Endothelial cell of umbilical vein (primary cell): ENCODE data around the gene CTSH. TPM values are rescaled to one million over a fixed set of nuclear protein-coding genes. Genes with fewer than 3 reads are reported as not detected.

Experiments
- BruUV-seq: library from RNA; stranded (reverse); fragments of 400-500 nt; replicated peaks from 2 replicates; lab custom pipeline; 2021; lab: Mats Ljungman, UMichigan
- CTCF ChIA-PET: fragments of 300-600, 350-600 bp; sonication (Branson Sonifier 250); formaldehyde crosslinking; loops from one replicate; lab custom pipeline; 2021; ENCODE audit warnings: antibody characterized with exemption, inconsistent platforms; lab: Charles Lee
- POLR2A ChIA-PET: fragments of 300-600, 350-600 bp; sonication (Branson Sonifier 250); formaldehyde crosslinking; loops from one replicate; lab custom pipeline; 2021; ENCODE audit warnings: antibody characterized with exemption, inconsistent platforms; lab: Charles Lee
- DNase-seq: peaks from one replicate; pipeline ENCODE4 v3.0.0-alpha.2; 2011; ENCODE audit warnings: low read depth, low spot score
- FAIRE-seq: peaks from 2 replicates; lab custom pipeline; 2011; peaks lifted over from hg19 to GRCh38; lab: Jason Lieb, UNC
- H2AFZ ChIP-seq: 2 replicates; pipeline ENCODE4 v1.6.0; 2012; ENCODE audit warnings: low read depth, low read length, control low read depth, inconsistent platforms
- H3K27ac ChIP-seq: 2 replicates; pipeline ENCODE4 v1.5.1; 2011; ENCODE audit warnings: low read depth, mild to moderate bottlenecking, control low read depth, low read length, moderate library complexity; ENCODE audit not compliant: insufficient read depth
- H3K27me3 ChIP-seq, 2 experiments: 2 replicates each; pipeline versions ENCODE4 v1.6.0 to v1.6.1; 2011; ENCODE audit warnings: low read length in 2 of 2, mixed read lengths in 1 of 2; ENCODE audit not compliant: control insufficient read depth in 2 of 2, insufficient read depth in 2 of 2
- H3K36me3 ChIP-seq, 2 experiments: 2 replicates in 1 of 2; 3 replicates in 1 of 2; pipeline ENCODE4 v1.5.1; 2011; ENCODE audit warnings: low read length in 2 of 2, mild to moderate bottlenecking in 1 of 2, moderate library complexity in 1 of 2; ENCODE audit not compliant: control insufficient read depth in 2 of 2, insufficient read depth in 2 of 2; ENCODE audit errors: extremely low read depth in 1 of 2
- H3K4me1 ChIP-seq: 3 replicates; pipeline ENCODE4 v1.5.1; 2011; ENCODE audit warnings: mild to moderate bottlenecking, low read length; ENCODE audit not compliant: control insufficient read depth, insufficient read depth; ENCODE audit errors: extremely low read depth
- H3K4me2 ChIP-seq: 2 replicates; pipeline ENCODE4 v1.6.1; 2011; ENCODE audit warnings: low read length, control low read depth, mixed read lengths; ENCODE audit not compliant: insufficient read depth
- H3K4me3 ChIP-seq, 3 experiments: fragments of 200-600 bp in 1 of 3; sonication (generic), shearing (Covaris generic) in 1 of 3; replicated peaks in 1 of 3; 2 replicates each; pipeline ENCODE4 v1.5.1; 2011 to 2016; ENCODE audit warnings: control low read depth in 3 of 3, low read length in 3 of 3, mild to moderate bottlenecking in 2 of 3, inconsistent platforms in 1 of 3, low read depth in 1 of 3, moderate library complexity in 1 of 3; ENCODE audit not compliant: insufficient read depth in 1 of 3
- H3K79me2 ChIP-seq: 2 replicates; pipeline ENCODE4 v1.6.0; 2012; ENCODE audit warnings: low read length, inconsistent platforms; ENCODE audit not compliant: control insufficient read depth, insufficient read depth
- H3K9ac ChIP-seq: replicated peaks from 2 replicates; pipeline ENCODE3; 2011; ENCODE audit warnings: low read length, control low read depth; ENCODE audit not compliant: insufficient read depth; ENCODE audit errors: extremely low read depth
- H3K9me1 ChIP-seq: replicated peaks from 3 replicates; pipeline ENCODE4 v1.6.0; 2011; ENCODE audit warnings: mild to moderate bottlenecking, low read length; ENCODE audit not compliant: control insufficient read depth, insufficient read depth; ENCODE audit errors: extremely low read depth
- H3K9me3 ChIP-seq: replicated peaks from 2 replicates; pipeline ENCODE4 v1.5.1; 2012; ENCODE audit warnings: low read length, inconsistent platforms; ENCODE audit not compliant: control insufficient read depth, insufficient read depth
- H4K20me1 ChIP-seq: replicated peaks from 2 replicates; pipeline ENCODE3; 2011; ENCODE audit warnings: mild to moderate bottlenecking, low read length; ENCODE audit not compliant: control insufficient read depth, insufficient read depth; ENCODE audit errors: extremely low read depth
- EZH2 ChIP-seq: IDR thresholded peaks from 2 replicates; pipeline ENCODE4 v1.6.1; 2012; ENCODE audit warnings: borderline replicate concordance, low read depth, mild to moderate bottlenecking, moderate library complexity, low read length, inconsistent platforms; ENCODE audit not compliant: severe bottlenecking
- FOS ChIP-seq: IDR thresholded peaks from 2 replicates; pipeline ENCODE4 v1.6.1; 2011; ENCODE audit warnings: mild to moderate bottlenecking, low read length, moderate library complexity, borderline replicate concordance; ENCODE audit not compliant: insufficient read depth
- GATA2 ChIP-seq: IDR thresholded peaks from 2 replicates; pipeline ENCODE4 v1.7.0; 2011; ENCODE audit warnings: low read depth, mild to moderate bottlenecking, moderate library complexity, mixed read lengths, low read length; ENCODE audit not compliant: insufficient read length, insufficient read depth
- MYC ChIP-seq: IDR thresholded peaks from one replicate; pipeline ENCODE4 v1.6.1; 2011; ENCODE audit warnings: mild to moderate bottlenecking, low read depth, low read length
- POLR2A ChIP-seq: IDR thresholded peaks from 2 replicates; pipeline ENCODE4 v1.6.1; 2012; ENCODE audit warnings: low read depth, mild to moderate bottlenecking, control low read depth, low read length
- POLR2AphosphoS5 ChIP-seq: IDR thresholded peaks from 2 replicates; pipeline ENCODE4 v1.6.1; 2012; ENCODE audit warnings: low read depth, mild to moderate bottlenecking, control low read depth, low read length, moderate library complexity; ENCODE audit not compliant: insufficient read depth
- dilution Hi-C: fragments of 300-500 bp; cut with MboI; formaldehyde crosslinking; loops from one replicate; pipeline ENCODE4 v1.15.0; 2019; ENCODE audit warnings: low sequenced_read_pairs; ENCODE audit not compliant: extremely low pct_ligation_motif_present
- intact Hi-C: fragments of 100-400 bp; cut with micrococcal nuclease; formaldehyde crosslinking; loops from one replicate; pipeline ENCODE4 v1.10.0; 2022
- polyA plus RNA-seq, 4 experiments: library from polyadenylated mRNA; depleted of rRNA in 3 of 4; stranded (reverse) in 3 of 4; unstranded in 1 of 4; fragments of >200 nt; gene quantifications; 2 replicates each; pipeline versions ENCODE4 v1.2.1 to v1.2.3, GENCODE V29; 2011 to 2012; ENCODE audit warnings: missing spikeins in 1 of 4
- total RNA-seq: library from RNA; stranded (reverse); gene quantifications from 2 replicates; pipeline ENCODE4 v1.2.3, GENCODE V29; 2021
- TF ChIP-seq, protein P1 (sequence below): IDR thresholded peaks from 2 replicates; pipeline ENCODE4 v1.6.1; 2011; ENCODE audit not compliant: insufficient read depth, insufficient read length

Gene CTSH
- total and polyA plus RNA-seq, 2 donors (not counting 3 experiments of a cell fraction or from before 2014, with no cell fraction given) = 7.0 to 7.4 TPM

- H3K4me2 ChIP-seq = no peak overlapping the region
- no peaks in the 10 kb centered on the region for H3K79me2 ChIP-seq
- H2AFZ ChIP-seq = no peak overlapping the region
- H4K20me1 ChIP-seq = no peaks in the 10 kb centered on the region
- no peak overlapping the region for H3K4me3 ChIP-seq
- peaks cover 12% of the 10 kb centered on the region for H3K4me1 ChIP-seq
- TF ChIP-seq, protein P1, sequence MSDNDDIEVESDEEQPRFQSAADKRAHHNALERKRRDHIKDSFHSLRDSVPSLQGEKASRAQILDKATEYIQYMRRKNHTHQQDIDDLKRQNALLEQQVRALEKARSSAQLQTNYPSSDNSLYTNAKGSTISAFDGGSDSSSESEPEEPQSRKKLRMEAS = no peak
- TF ChIP-seq EZH2 = no peak
- TF ChIP-seq MYC = no peak
- TF ChIP-seq GATA2 = no peak
- TF ChIP-seq POLR2A = no peak
- TF ChIP-seq FOS = no peak
- no peak for TF ChIP-seq POLR2AphosphoS5
- CTCF ChIA-PET = no interaction called here
- no peaks in the 10 kb centered on the region for H3K36me3 ChIP-seq
- intact Hi-C loops = no loop called here
- no peak overlapping the region for H3K9ac ChIP-seq
- no peak overlapping the region for H3K27ac ChIP-seq
- POLR2A ChIA-PET = no interaction called here
- DNase-seq = no peak
- no peaks in the 10 kb centered on the region for H3K27me3 ChIP-seq
- BruUV-seq = no TSS peak
- FAIRE-seq = no peak
- H3K9me1 ChIP-seq = no peaks in the 10 kb centered on the region
- H3K9me3 ChIP-seq = no peaks in the 10 kb centered on the region
- dilution Hi-C loops = no loop called here
Observed at GRCh38 chr15:78991476-78991875, 46.6 kb upstream of the CTSH start.

- H3K79me2 ChIP-seq = no peaks in the 10 kb centered on the region
- H3K4me1 ChIP-seq = peaks cover 12% of the 10 kb centered on the region
- CTCF ChIA-PET = interaction anchor here (1.4 kb wide), 1 partner anchor 17 kb away, joined by 3 read pairs; no protein-coding TSS in a partner anchor
- no peak overlapping the region for H3K4me3 ChIP-seq
- no peak for FAIRE-seq
- H3K9ac ChIP-seq = no peak overlapping the region
- H2AFZ ChIP-seq = no peak overlapping the region
- dilution Hi-C loops = no loop called here
- no TSS peak for BruUV-seq
- H3K36me3 ChIP-seq = no peaks in the 10 kb centered on the region
- no peak overlapping the region for H3K4me2 ChIP-seq
- POLR2A ChIA-PET = no interaction called here
- no peaks in the 10 kb centered on the region for H3K9me3 ChIP-seq
- H3K27ac ChIP-seq = no peak overlapping the region
- H3K9me1 ChIP-seq = no peaks in the 10 kb centered on the region
- no peak for TF ChIP-seq EZH2
- no peaks in the 10 kb centered on the region for H3K27me3 ChIP-seq
- no peak for DNase-seq
- intact Hi-C loops = no loop called here
- no peaks in the 10 kb centered on the region for H4K20me1 ChIP-seq
Observed at GRCh38 chr15:78990278-78990677, 45.4 kb upstream of the CTSH start.
